ENCODE measurements around the gene TRMT112.

DNA sequence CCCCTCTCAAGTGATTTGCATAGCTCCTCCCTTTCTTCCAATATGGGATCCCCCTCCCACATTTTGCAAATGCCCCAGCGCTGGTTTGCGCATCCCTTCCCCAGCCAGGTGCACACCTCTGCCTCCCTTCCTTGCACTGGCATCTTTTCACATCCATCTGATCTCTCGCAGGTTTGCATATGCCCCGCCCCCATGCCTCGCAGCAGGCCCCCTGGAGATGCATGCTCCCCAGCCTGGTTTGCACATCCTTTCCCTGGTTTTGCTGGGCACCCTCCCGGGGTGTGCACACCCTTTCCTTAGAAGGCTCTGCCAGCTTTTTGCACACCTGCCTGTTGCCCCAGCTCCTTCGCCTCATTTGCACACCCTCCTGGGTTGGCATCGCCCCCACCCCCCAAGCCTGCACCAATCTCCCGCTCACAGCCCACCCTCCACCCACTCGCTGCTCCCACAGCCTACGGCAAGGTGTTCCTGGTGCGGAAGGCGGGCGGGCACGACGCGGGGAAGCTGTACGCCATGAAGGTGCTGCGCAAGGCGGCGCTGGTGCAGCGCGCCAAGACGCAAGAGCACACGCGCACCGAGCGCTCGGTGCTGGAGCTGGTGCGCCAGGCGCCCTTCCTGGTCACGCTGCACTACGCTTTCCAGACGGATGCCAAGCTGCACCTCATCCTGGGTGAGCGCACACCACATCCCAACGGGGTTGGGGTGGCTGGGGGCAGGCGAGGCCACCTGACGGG is 42.5 kb upstream of the TRMT112 start:
- TF ChIP-seq, protein P1, sequence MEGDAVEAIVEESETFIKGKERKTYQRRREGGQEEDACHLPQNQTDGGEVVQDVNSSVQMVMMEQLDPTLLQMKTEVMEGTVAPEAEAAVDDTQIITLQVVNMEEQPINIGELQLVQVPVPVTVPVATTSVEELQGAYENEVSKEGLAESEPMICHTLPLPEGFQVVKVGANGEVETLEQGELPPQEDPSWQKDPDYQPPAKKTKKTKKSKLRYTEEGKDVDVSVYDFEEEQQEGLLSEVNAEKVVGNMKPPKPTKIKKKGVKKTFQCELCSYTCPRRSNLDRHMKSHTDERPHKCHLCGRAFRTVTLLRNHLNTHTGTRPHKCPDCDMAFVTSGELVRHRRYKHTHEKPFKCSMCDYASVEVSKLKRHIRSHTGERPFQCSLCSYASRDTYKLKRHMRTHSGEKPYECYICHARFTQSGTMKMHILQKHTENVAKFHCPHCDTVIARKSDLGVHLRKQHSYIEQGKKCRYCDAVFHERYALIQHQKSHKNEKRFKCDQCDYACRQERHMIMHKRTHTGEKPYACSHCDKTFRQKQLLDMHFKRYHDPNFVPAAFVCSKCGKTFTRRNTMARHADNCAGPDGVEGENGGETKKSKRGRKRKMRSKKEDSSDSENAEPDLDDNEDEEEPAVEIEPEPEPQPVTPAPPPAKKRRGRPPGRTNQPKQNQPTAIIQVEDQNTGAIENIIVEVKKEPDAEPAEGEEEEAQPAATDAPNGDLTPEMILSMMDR (conservative IDR thresholded peaks at IDR 0.05 in 1 of 2, IDR thresholded peaks at IDR 0.05 in 1 of 2; ENCODE audit: low read depth in 1 of 2, low read length in 2 of 2) = no peak
- TF ChIP-seq EZH2 (IDR thresholded peaks at IDR 0.05; ENCODE audit: low read length, missing control alignments) = no peak
